ENCODE results near the gene VAMP4.

GRCh38 chr1:171711643-171712042 is 30.2 kb downstream of the VAMP4 start:
- TF ChIP-seq CTCF (IDR thresholded peaks at IDR 0.05) (no peak), ZFX (IDR thresholded peaks at IDR 0.05; ENCODE audit: borderline replicate concordance) (no peak)
